Endodermal cell (in vitro differentiated cells): ENCODE results near the gene CIB4. TPM values are rescaled to one million over a fixed set of nuclear protein-coding genes. Genes with fewer than 3 reads are reported as not detected.

ENCODE experiments used
- DNase-seq: peaks from one replicate; pipeline ENCODE4 v3.0.0-alpha.2; 2017
- H3K27ac ChIP-seq: 2 replicates; pipeline ENCODE4 v1.5.1; 2013; ENCODE audit warnings: mild to moderate bottlenecking, low read depth, low read length, moderate library complexity
- H3K27me3 ChIP-seq: 2 replicates; pipeline ENCODE4 v1.6.1; 2013; ENCODE audit warnings: mild to moderate bottlenecking, low read length, moderate library complexity; ENCODE audit not compliant: insufficient read depth, control insufficient read depth, poor library complexity, severe bottlenecking
- H3K36me3 ChIP-seq: 2 replicates; pipeline ENCODE4 v1.7.0; 2013; ENCODE audit warnings: mild to moderate bottlenecking, low read length, moderate library complexity; ENCODE audit not compliant: control insufficient read depth, insufficient read depth
- H3K4me1 ChIP-seq: one replicate; pipeline ENCODE4 v1.7.0; 2013; ENCODE audit warnings: low read length; ENCODE audit not compliant: control insufficient read depth, insufficient read depth
- H3K4me3 ChIP-seq: 2 replicates; pipeline ENCODE4 v1.5.1; 2013; ENCODE audit warnings: mild to moderate bottlenecking, low read length, moderate library complexity
- H3K9ac ChIP-seq: 2 replicates; pipeline ENCODE4 v1.6.1; 2013; ENCODE audit warnings: mild to moderate bottlenecking, low read length, moderate library complexity; ENCODE audit not compliant: poor library complexity, severe bottlenecking; ENCODE audit errors: extremely low read depth
- H3K9me3 ChIP-seq: 2 replicates; pipeline ENCODE4 v1.6.1; 2013; ENCODE audit warnings: mild to moderate bottlenecking, low read length, moderate library complexity; ENCODE audit not compliant: control insufficient read depth
- H3K27ac Mint-ChIP-seq: 2 replicates; pipeline ENCODE4 v1.8.0; 2020; ENCODE audit warnings: mixed read lengths
- H3K27me3 Mint-ChIP-seq: 2 replicates; pipeline ENCODE4 v1.8.0; 2021; ENCODE audit warnings: mild to moderate bottlenecking, mixed read lengths; ENCODE audit not compliant: insufficient read depth
- H3K36me3 Mint-ChIP-seq: 2 replicates; pipeline ENCODE4 v1.8.0; 2020; ENCODE audit warnings: low read depth, mixed read lengths
- H3K4me1 Mint-ChIP-seq: 2 replicates; pipeline ENCODE4 v1.8.0; 2020; ENCODE audit warnings: mixed read lengths
- H3K4me3 Mint-ChIP-seq: 2 replicates; pipeline ENCODE4 v1.8.0; 2020; ENCODE audit warnings: mild to moderate bottlenecking, moderate library complexity, mixed read lengths
- H3K9me3 Mint-ChIP-seq: 2 replicates; pipeline ENCODE4 v1.8.0; 2020; ENCODE audit warnings: mild to moderate bottlenecking, mixed read lengths
- WGBS, 2 experiments: methylation state at CpG; one replicate each; pipeline versions ENCODE4 v1.1.5 to v1.1.7; 2013; ENCODE audit warnings: missing lambda C conversion rate in 2 of 2, mixed read lengths in 1 of 2; ENCODE audit not compliant: insufficient coverage in 1 of 2, insufficient read length in 1 of 2; 5-methylcytosine and 5-hydroxymethylcytosine counted together
- total RNA-seq, 2 donors: library from RNA; stranded (reverse); fragmentation: NEBNext Ultra II Directional in 1 of 2; extraction: Animal tissue kit (Norgen Biotek cat#: 25700) in 1 of 2; gene quantifications; 2 replicates in 1 of 2; 3 replicates in 1 of 2; pipeline ENCODE4 v1.2.1, GENCODE V29; 2021
- TF ChIP-seq, protein P1 (sequence below): fragments of 200-600 bp; sonication (generic); conservative IDR thresholded peaks from 2 replicates; pipeline ENCODE4 v1.5.0; 2021; ENCODE audit warnings: antibody characterized with exemption, mild to moderate bottlenecking

CIB4 gene
- total RNA-seq, 2 donors from 2014 or later, result not detected

DNA sequence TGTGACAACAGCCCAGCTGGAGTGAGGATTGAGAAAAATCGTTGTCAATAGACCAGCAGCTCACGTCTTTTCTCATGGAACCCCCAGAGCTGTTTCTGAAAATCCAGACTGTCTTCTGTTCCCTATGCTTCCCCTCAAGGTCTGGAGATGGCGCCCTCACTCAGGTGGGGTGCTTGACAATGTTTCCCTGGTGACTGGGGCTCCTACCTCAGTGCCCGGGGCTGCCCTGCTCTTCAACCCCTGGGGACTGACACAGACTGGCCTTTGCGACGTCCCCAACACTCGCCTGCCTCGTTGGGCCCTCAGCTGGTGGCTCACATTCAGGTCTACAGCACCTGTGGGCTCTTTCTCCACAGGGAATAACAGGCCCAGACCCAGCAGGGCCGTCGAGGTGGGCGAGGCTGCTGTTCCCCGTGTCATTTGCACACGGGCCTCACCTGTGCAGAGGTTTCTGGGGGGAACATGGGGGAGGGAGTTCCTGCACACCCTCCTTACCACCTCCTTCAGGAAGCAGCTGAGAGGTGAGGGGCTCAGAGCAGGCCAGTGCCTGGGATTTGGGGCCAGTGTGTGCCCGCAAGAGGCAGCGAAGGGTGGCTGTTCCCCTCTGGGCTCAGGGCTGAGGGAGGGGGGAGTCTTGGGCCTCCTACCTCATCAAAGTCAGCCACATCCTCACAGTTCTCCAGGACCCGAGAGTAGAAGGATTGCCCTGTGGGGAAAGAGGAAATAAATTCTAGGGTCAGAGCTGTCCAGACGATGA, 103.9 kb downstream of the CIB4 start:
- Histone ChIP-seq H3K4me3 (no peak overlapping the region), H3K9me3 (no peaks in the 10 kb centered on the region), H3K9ac (no peak overlapping the region), H3K4me1 (peaks cover 9% of the 10 kb centered on the region), H3K27me3 (no peaks in the 10 kb centered on the region), H3K36me3 (no peaks in the 10 kb centered on the region), H3K27ac (no peak overlapping the region)
- DNase-seq, result peak; percentile 65
- 82 to 87% methylated on average over 8 to 17 of the region's 17 CpGs for WGBS, 2 experiments
- Mint-ChIP-seq H3K27ac (peak overlapping the region; percentile 44), H3K36me3 (no peaks in the 10 kb centered on the region), H3K27me3 (no peaks in the 10 kb centered on the region), H3K4me3 (no peak overlapping the region), H3K4me1 (peaks cover 24% of the 10 kb centered on the region), H3K9me3 (no peaks in the 10 kb centered on the region)
- TF ChIP-seq, protein P1, sequence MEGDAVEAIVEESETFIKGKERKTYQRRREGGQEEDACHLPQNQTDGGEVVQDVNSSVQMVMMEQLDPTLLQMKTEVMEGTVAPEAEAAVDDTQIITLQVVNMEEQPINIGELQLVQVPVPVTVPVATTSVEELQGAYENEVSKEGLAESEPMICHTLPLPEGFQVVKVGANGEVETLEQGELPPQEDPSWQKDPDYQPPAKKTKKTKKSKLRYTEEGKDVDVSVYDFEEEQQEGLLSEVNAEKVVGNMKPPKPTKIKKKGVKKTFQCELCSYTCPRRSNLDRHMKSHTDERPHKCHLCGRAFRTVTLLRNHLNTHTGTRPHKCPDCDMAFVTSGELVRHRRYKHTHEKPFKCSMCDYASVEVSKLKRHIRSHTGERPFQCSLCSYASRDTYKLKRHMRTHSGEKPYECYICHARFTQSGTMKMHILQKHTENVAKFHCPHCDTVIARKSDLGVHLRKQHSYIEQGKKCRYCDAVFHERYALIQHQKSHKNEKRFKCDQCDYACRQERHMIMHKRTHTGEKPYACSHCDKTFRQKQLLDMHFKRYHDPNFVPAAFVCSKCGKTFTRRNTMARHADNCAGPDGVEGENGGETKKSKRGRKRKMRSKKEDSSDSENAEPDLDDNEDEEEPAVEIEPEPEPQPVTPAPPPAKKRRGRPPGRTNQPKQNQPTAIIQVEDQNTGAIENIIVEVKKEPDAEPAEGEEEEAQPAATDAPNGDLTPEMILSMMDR, result peak; percentile 31

DNA sequence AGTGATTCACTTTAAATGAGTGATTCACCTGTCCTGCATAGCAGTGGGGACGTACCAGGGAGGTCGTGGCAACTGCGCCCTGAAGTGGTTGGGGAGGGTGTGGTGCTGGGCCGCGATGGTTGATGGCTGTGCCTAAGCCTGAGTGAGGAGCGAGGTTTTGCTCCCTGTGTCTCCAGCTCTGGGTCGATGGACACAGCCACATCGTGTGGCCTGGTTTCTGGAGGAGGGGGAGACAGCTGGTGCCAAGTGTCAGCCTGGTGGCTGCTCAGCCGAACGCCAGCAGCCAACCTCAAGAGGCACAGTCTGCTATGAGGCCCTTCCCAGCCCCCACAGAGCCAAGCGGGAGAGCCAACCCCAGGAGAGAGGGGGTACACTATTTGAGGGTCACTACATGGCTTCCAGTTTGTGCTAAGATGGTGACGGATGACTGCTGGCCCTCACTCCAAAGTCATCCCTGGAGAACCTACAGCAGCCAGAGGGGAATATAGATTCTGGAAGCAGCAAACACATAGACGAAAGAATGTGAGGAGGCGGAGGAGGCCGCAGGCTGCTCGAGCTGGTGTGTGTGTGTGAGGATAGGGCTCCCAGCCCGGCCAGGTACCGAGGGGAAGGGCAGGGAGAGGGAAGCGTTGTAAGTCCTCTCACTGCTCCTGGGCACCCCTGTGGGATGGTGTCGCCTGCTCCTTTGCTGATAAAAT, 104.6 kb downstream of the CIB4 start:
- DNase-seq, result peak; percentile 23
- Histone ChIP-seq H3K9ac (no peak overlapping the region), H3K9me3 (no peaks in the 10 kb centered on the region), H3K27me3 (no peaks in the 10 kb centered on the region), H3K4me3 (no peak overlapping the region), H3K36me3 (no peaks in the 10 kb centered on the region), H3K4me1 (peaks cover 9% of the 10 kb centered on the region), H3K27ac (no peak overlapping the region)
- Mint-ChIP-seq H3K4me1 (peaks cover 24% of the 10 kb centered on the region), H3K36me3 (no peaks in the 10 kb centered on the region), H3K9me3 (no peaks in the 10 kb centered on the region), H3K4me3 (no peak overlapping the region), H3K27ac (peak overlapping the region; percentile 44), H3K27me3 (no peaks in the 10 kb centered on the region)
- TF ChIP-seq, protein P1, result no peak
- WGBS, 2 experiments, result 80 to 86% methylated on average over 12 to 20 of the region's 20 CpGs

DNA sequence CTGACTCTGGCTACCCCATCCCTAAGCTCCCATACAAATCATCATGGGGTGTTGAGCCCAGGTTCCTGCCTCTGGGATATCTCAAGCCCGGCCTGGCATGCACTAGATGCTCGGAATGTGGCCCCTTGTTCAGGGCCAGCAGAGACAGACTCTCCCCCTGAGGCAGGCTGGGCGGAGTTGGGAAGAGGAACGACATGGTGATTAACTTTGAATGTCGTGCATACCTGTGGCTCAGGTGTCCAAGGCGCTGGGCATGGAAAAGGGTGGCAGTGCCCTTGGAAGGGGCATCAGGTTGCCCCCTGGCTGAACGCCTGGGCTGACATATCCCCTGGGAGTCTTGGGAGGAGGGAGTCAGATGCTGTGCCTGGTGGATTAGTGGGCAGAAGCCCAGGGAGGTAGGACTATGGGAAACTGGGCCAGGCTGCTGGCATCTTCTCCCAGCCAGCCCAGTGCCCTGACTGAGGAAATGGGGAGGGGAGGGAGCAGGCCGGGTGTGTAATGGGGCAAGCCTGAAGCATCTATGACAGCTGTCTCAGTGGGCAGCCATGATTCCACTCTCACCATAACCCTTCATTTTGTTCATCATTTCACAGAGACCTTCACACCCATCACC, 105.4 kb downstream of the CIB4 start:
- peak; percentile 30 for DNase-seq
- TF ChIP-seq, protein P1, result no peak
- Histone ChIP-seq H3K36me3 (no peaks in the 10 kb centered on the region), H3K9me3 (no peaks in the 10 kb centered on the region), H3K4me3 (no peak overlapping the region), H3K4me1 (peaks cover 9% of the 10 kb centered on the region), H3K27me3 (no peaks in the 10 kb centered on the region), H3K27ac (no peak overlapping the region), H3K9ac (no peak overlapping the region)
- peaks cover 24% of the 10 kb centered on the region for H3K4me1 Mint-ChIP-seq
- H3K27ac Mint-ChIP-seq, result no peak overlapping the region
- H3K4me3 Mint-ChIP-seq, result no peak overlapping the region
- no peaks in the 10 kb centered on the region for H3K9me3 Mint-ChIP-seq
- WGBS, 2 experiments, result 88 to 91% methylated on average over 6 to 8 of the region's 8 CpGs
- H3K36me3 Mint-ChIP-seq, result no peaks in the 10 kb centered on the region
- no peaks in the 10 kb centered on the region for H3K27me3 Mint-ChIP-seq
